Activated CD8-positive, alpha-beta T cell treated with anti-CD3 and anti-CD28 coated beads for 36 hours (primary cell): ENCODE data around the gene SLC22A31. TPM values are rescaled to one million over a fixed set of nuclear protein-coding genes. Genes with fewer than 3 reads are reported as not detected.

ENCODE experiments used
- ATAC-seq: fragments of 200-7000 bp; cut with Tn5 transposase; one replicate; pipeline ENCODE4 v1.10.0; 2021; ENCODE audit warnings: mild to moderate bottlenecking, moderate library complexity
- CTCF ChIA-PET: fragments of 350-600 bp; sonication (Branson Sonifier 250); formaldehyde crosslinking; loops from one replicate; lab custom pipeline; 2021; ENCODE audit warnings: antibody characterized with exemption; lab: Charles Lee
- POLR2A ChIA-PET: fragments of 350-600 bp; sonication (Branson Sonifier 250); formaldehyde crosslinking; loops from one replicate; lab custom pipeline; 2021; ENCODE audit warnings: antibody characterized with exemption; lab: Charles Lee
- DNase-seq: peaks from one replicate; pipeline ENCODE4 v3.0.0-alpha.2; 2020
- H3K27ac Mint-ChIP-seq: one replicate; pipeline ENCODE4 v1.8.0; 2021; ENCODE audit warnings: mild to moderate bottlenecking, mixed read lengths
- H3K27me3 Mint-ChIP-seq: one replicate; pipeline ENCODE4 v1.8.0; 2021; ENCODE audit warnings: mixed read lengths
- H3K36me3 Mint-ChIP-seq: one replicate; pipeline ENCODE4 v1.8.0; 2021; ENCODE audit warnings: low read depth, mixed read lengths
- H3K4me1 Mint-ChIP-seq: one replicate; pipeline ENCODE4 v1.8.0; 2021; ENCODE audit warnings: low read depth, mixed read lengths
- H3K4me3 Mint-ChIP-seq: one replicate; pipeline ENCODE4 v1.8.0; 2021; ENCODE audit warnings: mild to moderate bottlenecking, moderate library complexity, mixed read lengths
- H3K9me3 Mint-ChIP-seq: one replicate; pipeline ENCODE4 v1.8.0; 2021; ENCODE audit warnings: mixed read lengths
- CTCF ChIP-seq: fragments of 200-600 bp; IDR thresholded peaks from one replicate; pipeline ENCODE4 v1.8.0; 2022; ENCODE audit warnings: antibody characterized with exemption, mild to moderate bottlenecking
- intact Hi-C: fragments of 100-400 bp; cut with micrococcal nuclease; formaldehyde crosslinking; loops from one replicate; pipeline ENCODE4 v1.10.0; 2022
- total RNA-seq, 2 experiments: library from RNA; stranded (reverse); gene quantifications; one replicate each; pipeline ENCODE4 v1.2.3, GENCODE V29; 2021

The SLC22A31 gene
- total RNA-seq, 2 experiments from 2014 or later: 0.16 to 0.20 TPM

GRCh38 chr16:89217388-89218191 is 17.3 kb upstream of the SLC22A31 start, which contains the start of gene ZNF778:
TSS of gene ZNF778 (plus strand) at chr16:89217703. CDS start at chr16:89221128, 3,425 bp downstream.
- peaks cover 22% of the 10 kb centered on the region for H3K4me1 Mint-ChIP-seq
- DNase-seq (peak; percentile 85), ATAC-seq (peak; percentile 70)
- H3K36me3 Mint-ChIP-seq: peaks cover 7% of the 10 kb centered on the region
- intact Hi-C loops: loop anchor here (10.0 kb wide), 1 partner anchor 273 kb away; no protein-coding TSS in a partner anchor
- H3K27me3 Mint-ChIP-seq: no peaks in the 10 kb centered on the region
- no peaks in the 10 kb centered on the region for H3K9me3 Mint-ChIP-seq
- ChIA-PET POLR2A (interaction anchor here (0.9 to 1.6 kb wide), 5 partner anchors 9 to 437 kb away, joined by 3 to 9 read pairs (median 4); no protein-coding TSS in a partner anchor), CTCF (interaction anchor here (0.8 to 1.5 kb wide), 8 partner anchors 9 to 480 kb away, joined by 3 to 5 read pairs (median 4); partner anchors contain the start of gene CDH15)
- peak within 1 kb of the TSS; percentile 75 for H3K4me3 Mint-ChIP-seq
- peak within 1 kb of the TSS; percentile 84 for H3K27ac Mint-ChIP-seq
- no peak for TF ChIP-seq CTCF

GRCh38 chr16:89217138-89217387 is 16.7 kb upstream of the SLC22A31 start:
- peaks cover 22% of the 10 kb centered on the region for H3K4me1 Mint-ChIP-seq
- H3K27ac Mint-ChIP-seq: peak overlapping the region; percentile 84
- H3K27me3 Mint-ChIP-seq: no peaks in the 10 kb centered on the region
- DNase-seq (no peak), ATAC-seq (no peak)
- peak overlapping the region; percentile 75 for H3K4me3 Mint-ChIP-seq
- CTCF ChIA-PET: interaction anchor here (0.9 to 1.5 kb wide), 5 partner anchors 23 to 479 kb away, joined by 3 to 5 read pairs (median 4); partner anchors contain the start of gene CDH15
- no peaks in the 10 kb centered on the region for H3K9me3 Mint-ChIP-seq
- H3K36me3 Mint-ChIP-seq: peaks cover 5% of the 10 kb centered on the region
- TF ChIP-seq CTCF: no peak
- intact Hi-C loops: loop anchor here (10.0 kb wide), 1 partner anchor 272 kb away; no protein-coding TSS in a partner anchor
- POLR2A ChIA-PET: interaction anchor here (1.0 to 1.6 kb wide), 4 partner anchors 9 to 436 kb away, joined by 3 to 9 read pairs (median 4); no protein-coding TSS in a partner anchor

GRCh38 chr16:89216315-89217137 is 16.2 kb upstream of the SLC22A31 start:
- intact Hi-C loops: loop anchor here (10.0 kb wide), 1 partner anchor 272 kb away; no protein-coding TSS in a partner anchor
- peak overlapping the region; percentile 75 for H3K4me3 Mint-ChIP-seq
- ChIA-PET POLR2A (interaction anchor here (1.0 to 1.1 kb wide), 2 partner anchors 10 to 14 kb away, joined by 3 read pairs; no protein-coding TSS in a partner anchor), CTCF (interaction anchor here (0.6 to 1.7 kb wide), 13 partner anchors 8 to 407 kb away, joined by 3 to 6 read pairs (median 3); partner anchors contain the start of gene CDH15)
- H3K27ac Mint-ChIP-seq: peak overlapping the region; percentile 84
- no peaks in the 10 kb centered on the region for H3K9me3 Mint-ChIP-seq
- no peaks in the 10 kb centered on the region for H3K27me3 Mint-ChIP-seq
- DNase-seq (peak; percentile 95), ATAC-seq (peak; percentile 85)
- H3K4me1 Mint-ChIP-seq: peaks cover 22% of the 10 kb centered on the region
- peaks cover under 1% of the 10 kb centered on the region for H3K36me3 Mint-ChIP-seq
- peak; percentile 79 for TF ChIP-seq CTCF

GRCh38 chr16:89210904-89211515 is 10.7 kb upstream of the SLC22A31 start:
- Mint-ChIP-seq H3K4me1 (peaks cover 8% of the 10 kb centered on the region), H3K36me3 (no peaks in the 10 kb centered on the region), H3K4me3 (no peak overlapping the region), H3K9me3 (no peaks in the 10 kb centered on the region), H3K27ac (no peak overlapping the region), H3K27me3 (peaks cover 5% of the 10 kb centered on the region)
- intact Hi-C loops: loop anchor here (10.0 kb wide), 1 partner anchor 266 kb away; no protein-coding TSS in a partner anchor
- TF ChIP-seq CTCF: no peak
- ATAC-seq: no peak
- ChIA-PET CTCF (no interaction called here), POLR2A (no interaction called here)
- DNase-seq: no peak
